Measurements from ENCODE around the gene DHCR7.

DHCR7 gene, protein sequence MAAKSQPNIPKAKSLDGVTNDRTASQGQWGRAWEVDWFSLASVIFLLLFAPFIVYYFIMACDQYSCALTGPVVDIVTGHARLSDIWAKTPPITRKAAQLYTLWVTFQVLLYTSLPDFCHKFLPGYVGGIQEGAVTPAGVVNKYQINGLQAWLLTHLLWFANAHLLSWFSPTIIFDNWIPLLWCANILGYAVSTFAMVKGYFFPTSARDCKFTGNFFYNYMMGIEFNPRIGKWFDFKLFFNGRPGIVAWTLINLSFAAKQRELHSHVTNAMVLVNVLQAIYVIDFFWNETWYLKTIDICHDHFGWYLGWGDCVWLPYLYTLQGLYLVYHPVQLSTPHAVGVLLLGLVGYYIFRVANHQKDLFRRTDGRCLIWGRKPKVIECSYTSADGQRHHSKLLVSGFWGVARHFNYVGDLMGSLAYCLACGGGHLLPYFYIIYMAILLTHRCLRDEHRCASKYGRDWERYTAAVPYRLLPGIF

GRCh38 chr11:71448257-71449171 is at the start of gene DHCR7:
Gene DHCR7 (minus strand): TSS chr11:71448393. CDS start chr11:71444952, 3,441 bp downstream.
- DNase-seq (ENCODE audit: low read depth in 2 of 2), result peak; percentile 73 to 89

DNA sequence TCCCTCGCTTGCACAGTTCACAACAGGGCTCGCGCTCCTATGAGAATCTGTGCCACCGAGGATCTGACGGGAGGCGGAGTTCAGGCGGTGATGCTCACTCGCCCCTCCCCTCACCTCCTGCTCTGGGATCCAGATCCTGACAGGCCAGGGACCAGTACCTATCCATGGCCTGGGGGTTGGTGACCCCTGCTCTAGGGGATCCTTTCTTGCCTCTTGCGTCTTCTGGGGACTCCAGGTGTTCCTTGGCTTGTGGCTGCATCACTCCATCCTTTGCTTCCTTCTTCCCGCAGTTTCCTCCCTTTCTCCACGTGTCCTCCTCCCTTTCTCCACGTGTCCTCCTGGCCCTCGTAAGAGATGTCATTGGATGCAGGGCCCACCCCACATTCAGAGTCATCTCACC is 48.2 kb upstream of the DHCR7 start:
- DNase-seq (ENCODE audit: low read depth in 2 of 2), result no peak

DNA sequence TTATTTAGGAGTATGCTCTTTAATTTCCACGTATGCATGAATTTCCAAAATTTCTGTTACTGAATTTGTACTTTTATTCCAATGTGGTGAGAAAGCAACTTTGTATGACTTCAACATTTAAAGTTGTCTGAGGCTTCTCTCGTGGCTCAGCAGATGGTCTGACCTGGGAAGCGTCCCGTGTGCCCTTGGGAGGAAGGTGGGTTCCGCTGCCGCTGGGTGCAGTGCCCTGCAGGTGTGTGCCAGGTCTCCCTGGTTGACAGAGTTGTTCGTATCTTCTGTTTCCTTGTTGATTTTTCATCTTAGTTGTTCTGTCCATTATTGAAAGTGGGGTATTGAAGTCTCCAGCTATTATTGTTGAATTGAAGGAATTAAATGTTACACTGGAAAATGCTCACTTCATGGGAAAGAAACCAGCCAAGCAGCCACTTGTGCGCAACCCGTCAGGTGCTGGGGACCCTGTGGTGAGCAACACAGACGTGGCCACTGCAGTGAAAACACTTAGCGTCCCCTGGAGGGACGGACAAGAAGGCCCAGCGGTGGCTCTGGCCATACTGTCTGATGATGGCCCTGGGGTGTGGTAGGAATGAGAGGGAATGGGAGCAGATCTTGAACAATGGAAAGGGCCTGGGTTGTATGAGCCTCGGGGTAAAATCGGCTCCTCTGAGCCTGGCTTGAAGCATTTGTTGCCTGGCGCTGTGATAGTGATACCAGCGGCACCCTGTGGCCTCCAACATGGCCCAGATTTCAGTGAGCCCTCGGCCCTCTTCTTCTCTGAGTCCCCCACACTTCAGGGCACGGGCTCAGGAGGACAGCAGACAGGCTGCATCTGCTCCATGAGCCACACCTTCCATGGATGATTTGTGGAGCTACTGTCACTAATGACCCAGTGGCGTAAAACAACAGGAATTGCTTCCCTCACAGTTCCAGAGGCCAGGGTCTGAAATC is 47.4 kb upstream of the DHCR7 start:
- no peak for DNase-seq (ENCODE audit: low read depth in 2 of 2)

- DNase-seq (ENCODE audit: low read depth in 2 of 2), result no peak
Measured at GRCh38 chr11:71491940-71492339, 43.7 kb upstream of the DHCR7 start.

GRCh38 chr11:71491531-71491930 is 43.3 kb upstream of the DHCR7 start:
- DNase-seq (ENCODE audit: low read depth in 2 of 2), result no peak

- DNase-seq (ENCODE audit: low read depth in 2 of 2), result no peak
Measured at GRCh38 chr11:71490731-71491390, 42.7 kb upstream of the DHCR7 start.

DNA sequence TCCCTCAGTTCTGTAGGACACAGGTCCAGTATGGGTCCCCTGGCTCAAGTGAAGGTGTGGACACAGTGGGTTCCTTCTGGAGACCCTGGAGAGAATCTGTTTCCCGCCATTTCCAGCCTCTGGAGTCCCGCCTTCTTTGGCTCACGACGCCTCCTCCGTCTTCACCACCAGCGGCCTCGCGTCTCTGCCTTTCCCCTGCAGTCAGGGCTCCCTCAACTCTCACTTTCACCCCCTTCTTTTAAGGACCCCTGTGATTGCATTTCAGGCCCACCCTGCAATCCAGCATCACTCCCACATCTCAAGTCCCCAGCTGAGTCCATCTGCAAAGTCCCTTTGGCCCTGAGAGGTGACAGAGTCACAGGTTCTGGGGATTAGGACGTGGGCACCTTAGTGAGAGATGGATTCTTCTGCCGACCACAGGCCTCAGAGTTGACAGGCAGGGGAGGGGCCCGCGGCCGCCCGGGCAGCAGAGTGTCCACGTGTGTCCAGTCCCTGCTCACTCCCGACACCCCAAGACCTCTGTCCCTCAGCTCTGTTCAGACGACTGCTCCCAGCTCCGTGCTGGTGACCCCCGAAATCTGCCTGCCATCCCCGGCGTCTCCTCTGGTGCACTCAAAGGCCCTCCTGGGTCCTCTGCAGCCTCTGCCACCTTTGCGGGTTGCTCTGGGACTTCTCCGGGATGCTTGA is 42.0 kb upstream of the DHCR7 start:
- no peak for DNase-seq (ENCODE audit: low read depth in 2 of 2)

- peak in 1 of 2 donors; percentile 34 for DNase-seq (ENCODE audit: low read depth in 2 of 2)
Measured at GRCh38 chr11:71489311-71490043, 41.3 kb upstream of the DHCR7 start.

DNA sequence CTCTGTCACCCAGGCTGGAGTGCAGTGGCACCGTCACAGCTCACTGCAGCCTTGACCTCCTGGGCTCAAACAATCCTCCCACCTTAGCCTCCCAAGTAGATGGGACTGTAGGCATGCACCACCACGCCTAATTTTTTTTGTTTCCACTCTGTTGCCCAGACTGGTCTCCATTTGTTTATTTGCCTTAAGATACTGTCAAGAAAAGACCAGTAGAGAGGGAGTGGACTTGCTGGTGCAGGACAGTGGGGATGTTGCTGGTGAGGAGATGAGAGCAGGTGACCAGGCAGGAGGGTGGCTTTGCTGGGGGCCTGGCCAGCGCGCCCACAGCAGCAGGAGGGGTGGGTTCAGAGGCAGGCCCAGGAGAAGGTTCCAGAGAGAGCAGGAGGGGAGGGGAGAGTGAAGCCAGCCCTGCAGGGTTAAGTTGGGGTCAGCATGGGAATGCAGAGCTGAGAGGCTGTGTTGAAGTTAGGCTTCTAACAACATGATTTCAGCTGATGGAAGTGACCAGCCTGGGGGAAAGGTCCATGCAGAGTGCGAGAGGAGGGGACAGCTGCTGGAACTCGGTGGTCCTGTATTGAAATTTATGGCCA is 40.6 kb upstream of the DHCR7 start:
- no peak for DNase-seq (ENCODE audit: low read depth in 2 of 2)

GRCh38 chr11:71486320-71486719 is 38.1 kb upstream of the DHCR7 start:
- no peak for DNase-seq (ENCODE audit: low read depth in 2 of 2)

DNA sequence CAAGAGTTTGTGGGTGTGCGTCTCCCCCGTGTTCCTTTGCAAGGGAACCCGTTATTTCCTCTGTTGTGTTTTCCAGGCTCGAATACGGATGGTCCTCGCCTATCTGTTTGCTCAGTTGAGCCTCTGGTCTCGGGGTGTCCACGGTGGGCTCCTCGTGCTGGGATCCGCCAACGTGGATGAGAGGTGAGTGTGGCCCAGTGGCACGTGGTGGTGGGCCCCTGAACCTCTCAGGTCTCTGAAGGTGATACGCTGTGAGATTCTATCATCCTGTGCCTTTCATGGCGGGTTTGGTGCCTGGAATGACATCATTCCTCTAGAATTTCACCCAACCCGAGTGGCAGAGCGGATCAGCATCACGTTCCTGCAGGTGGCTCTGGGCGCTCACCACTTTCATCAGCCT is 37.3 kb upstream of the DHCR7 start:
- DNase-seq (ENCODE audit: low read depth in 2 of 2), result no peak

DNA sequence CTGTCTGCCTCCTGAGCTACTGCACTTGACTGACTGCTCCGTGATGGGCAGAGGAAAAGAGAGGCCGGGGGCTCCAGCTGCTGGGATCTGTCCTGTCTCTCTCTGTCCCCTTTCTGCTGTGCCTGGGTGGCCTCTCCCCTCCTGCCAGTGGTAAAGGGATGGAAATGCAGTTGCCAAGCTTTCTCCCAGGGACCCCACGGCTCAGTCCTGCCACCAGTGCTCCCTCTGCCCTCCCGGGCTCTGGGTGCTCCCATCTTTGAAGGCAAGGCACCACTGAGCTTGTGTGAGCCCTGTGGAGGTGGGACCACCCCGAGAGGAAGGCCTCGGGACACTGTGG is 36.8 kb upstream of the DHCR7 start:
- no peak for DNase-seq (ENCODE audit: low read depth in 2 of 2)

DNA sequence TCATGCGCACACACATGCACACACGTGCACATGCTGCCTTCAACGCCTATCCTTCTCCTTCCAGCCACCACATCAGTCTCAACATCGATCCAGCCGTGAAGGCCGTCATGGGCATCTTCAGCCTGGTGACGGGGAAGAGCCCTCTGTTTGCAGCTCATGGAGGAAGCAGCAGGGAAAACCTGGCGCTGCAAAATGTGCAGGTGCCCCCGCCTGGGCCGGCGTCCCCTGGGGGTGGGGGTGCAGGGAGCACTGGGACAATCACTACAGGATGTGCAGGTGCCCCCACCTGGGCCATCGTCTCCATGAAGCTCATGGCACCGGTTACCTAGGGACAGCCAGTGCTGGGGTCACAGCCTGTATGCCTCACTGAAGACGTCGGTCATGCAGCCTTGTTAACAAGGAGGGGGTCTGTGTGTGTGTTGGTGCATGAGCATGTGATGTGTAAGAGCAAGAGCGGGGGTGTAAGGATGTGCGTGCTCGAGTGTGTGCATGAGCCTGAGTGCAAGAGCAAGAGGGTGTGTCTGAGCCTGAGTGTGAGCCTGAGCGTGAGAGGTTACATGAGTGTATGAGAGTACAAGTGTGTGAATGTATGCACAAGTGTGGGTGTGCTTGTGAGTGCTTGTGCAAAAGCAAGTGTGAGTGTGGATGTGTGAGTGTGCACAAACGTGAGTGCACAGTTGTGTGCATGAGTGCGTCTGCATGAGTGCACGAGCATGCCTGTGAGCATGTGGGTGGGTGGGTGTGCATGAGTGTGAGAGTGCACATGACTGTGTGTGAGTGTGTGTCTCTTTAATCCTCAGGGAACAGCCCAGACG is 36.3 kb upstream of the DHCR7 start:
- DNase-seq (ENCODE audit: low read depth in 2 of 2), result no peak

GRCh38 chr11:71483692-71484091 is 35.5 kb upstream of the DHCR7 start:
- DNase-seq (ENCODE audit: low read depth in 2 of 2), result no peak

- no peak for DNase-seq (ENCODE audit: low read depth in 2 of 2)
Measured at GRCh38 chr11:71482746-71483364, 34.7 kb upstream of the DHCR7 start.

GRCh38 chr11:71482216-71482615 is 34.0 kb upstream of the DHCR7 start:
- no peak for DNase-seq (ENCODE audit: low read depth in 2 of 2)

GRCh38 chr11:71481101-71481960 is 33.1 kb upstream of the DHCR7 start:
- no peak for DNase-seq (ENCODE audit: low read depth in 2 of 2)
